ENCODE data around the gene PTPRD. TPM values are rescaled to one million over a fixed set of nuclear protein-coding genes. Genes with fewer than 3 reads are reported as not detected.

Gene PTPRD
- total and polyA plus RNA-seq, 9 donors, result 45.2 to 104 (median 80.0) TPM

DNA sequence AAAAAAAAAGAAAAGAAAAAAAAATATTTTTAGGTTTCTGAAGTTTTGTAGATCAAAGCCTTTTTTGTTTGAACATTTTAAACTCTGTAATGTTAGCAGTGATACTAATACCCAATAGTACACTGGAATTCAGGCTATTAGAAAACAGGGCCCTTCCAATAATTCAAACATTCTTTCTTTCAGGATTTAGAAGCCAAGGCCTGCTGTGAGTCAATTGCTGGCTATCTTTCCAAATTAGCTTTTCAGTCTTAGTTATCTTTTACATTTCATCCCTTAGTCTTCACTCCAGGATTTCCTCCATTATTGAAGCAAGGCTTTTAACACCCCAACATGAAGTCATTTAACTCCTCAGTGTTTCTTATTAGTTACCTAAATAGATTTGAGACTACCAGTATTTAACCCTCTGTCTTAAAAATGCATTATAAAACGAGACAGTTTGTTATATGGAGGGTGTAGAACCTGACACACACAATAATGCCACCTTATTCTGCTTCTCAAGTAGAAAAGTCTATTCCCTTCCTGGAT lies 1861.3 kb downstream of the PTPRD start:
- no CpG with 5 or more reads among the region's 1 CpG for WGBS (ENCODE audit: insufficient coverage)
- no peaks in the 10 kb centered on the region for H3K9me3 ChIP-seq (replicated peaks; ENCODE audit: control insufficient read depth, low read depth, low read length)
- H3K36me3 ChIP-seq (ENCODE audit: control insufficient read depth, insufficient read depth, low read length), result no peaks in the 10 kb centered on the region
- H3K27me3 ChIP-seq (ENCODE audit: control insufficient read depth, insufficient read depth, low read length), result no peaks in the 10 kb centered on the region
- H3K4me1 ChIP-seq (ENCODE audit: control insufficient read depth, insufficient read depth, low read length), result peaks cover 9% of the 10 kb centered on the region
- H3K27ac ChIP-seq (ENCODE audit: low read length), result peak overlapping the region; percentile 9
- no peak overlapping the region for H3K4me3 ChIP-seq (ENCODE audit: low read length)
- peak; percentile 61 for DNase-seq

GRCh38 chr9:8750639-8751051 lies 1862.2 kb downstream of the PTPRD start:
- no peaks in the 10 kb centered on the region for H3K9me3 ChIP-seq (replicated peaks; ENCODE audit: control insufficient read depth, low read depth, low read length)
- peak overlapping the region; percentile 23 for H3K27ac ChIP-seq (ENCODE audit: low read length)
- H3K4me1 ChIP-seq (ENCODE audit: control insufficient read depth, insufficient read depth, low read length), result peaks cover 9% of the 10 kb centered on the region
- DNase-seq, result peak; percentile 80
- no peaks in the 10 kb centered on the region for H3K27me3 ChIP-seq (ENCODE audit: control insufficient read depth, insufficient read depth, low read length)
- 17% methylated on average over 1 of the region's 2 CpGs for WGBS (ENCODE audit: insufficient coverage)
- H3K4me3 ChIP-seq (ENCODE audit: low read length), result no peak overlapping the region
- no peaks in the 10 kb centered on the region for H3K36me3 ChIP-seq (ENCODE audit: control insufficient read depth, insufficient read depth, low read length)

DNA sequence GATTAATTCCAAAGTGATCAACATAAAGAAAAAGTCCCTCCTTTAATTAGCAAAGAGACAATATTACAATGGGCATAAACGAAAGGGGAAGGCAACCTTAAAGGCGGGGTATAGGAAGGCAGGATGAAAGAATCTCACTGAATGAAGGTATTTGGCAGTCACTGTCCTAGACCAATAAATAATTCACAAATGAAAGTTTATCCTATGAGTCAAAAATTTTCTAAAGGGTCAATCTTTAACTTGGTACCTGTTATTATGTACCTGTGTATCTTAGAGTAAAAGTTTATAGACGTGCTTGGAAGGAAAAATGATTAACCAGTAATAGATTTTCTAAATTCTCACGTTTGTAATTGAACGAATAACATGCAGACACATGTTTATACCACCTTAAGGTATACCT lies 1867.5 kb downstream of the PTPRD start:
- DNase-seq, result no peak
- no CpG with 5 or more reads among the region's 5 CpGs for WGBS (ENCODE audit: insufficient coverage)
- Histone ChIP-seq H3K4me3 (ENCODE audit: low read length) (no peak overlapping the region), H3K27me3 (ENCODE audit: control insufficient read depth, insufficient read depth, low read length) (no peaks in the 10 kb centered on the region), H3K36me3 (ENCODE audit: control insufficient read depth, insufficient read depth, low read length) (no peaks in the 10 kb centered on the region), H3K4me1 (ENCODE audit: control insufficient read depth, insufficient read depth, low read length) (peaks cover 2% of the 10 kb centered on the region), H3K9me3 (replicated peaks; ENCODE audit: control insufficient read depth, low read depth, low read length) (no peaks in the 10 kb centered on the region), H3K27ac (ENCODE audit: low read length) (no peak overlapping the region)

- H3K27me3 ChIP-seq (ENCODE audit: control insufficient read depth, insufficient read depth, low read length), result no peaks in the 10 kb centered on the region
- no peaks in the 10 kb centered on the region for H3K9me3 ChIP-seq (replicated peaks; ENCODE audit: control insufficient read depth, low read depth, low read length)
- WGBS (ENCODE audit: insufficient coverage), result no CpG with 5 or more reads among the region's 2 CpGs
- H3K36me3 ChIP-seq (ENCODE audit: control insufficient read depth, insufficient read depth, low read length), result no peaks in the 10 kb centered on the region
- H3K27ac ChIP-seq (ENCODE audit: low read length), result no peak overlapping the region
- H3K4me3 ChIP-seq (ENCODE audit: low read length), result no peak overlapping the region
- peaks cover 4% of the 10 kb centered on the region for H3K4me1 ChIP-seq (ENCODE audit: control insufficient read depth, insufficient read depth, low read length)
- no peak for DNase-seq
Observed at GRCh38 chr9:8738945-8739344, 1873.9 kb downstream of the PTPRD start.

DNA sequence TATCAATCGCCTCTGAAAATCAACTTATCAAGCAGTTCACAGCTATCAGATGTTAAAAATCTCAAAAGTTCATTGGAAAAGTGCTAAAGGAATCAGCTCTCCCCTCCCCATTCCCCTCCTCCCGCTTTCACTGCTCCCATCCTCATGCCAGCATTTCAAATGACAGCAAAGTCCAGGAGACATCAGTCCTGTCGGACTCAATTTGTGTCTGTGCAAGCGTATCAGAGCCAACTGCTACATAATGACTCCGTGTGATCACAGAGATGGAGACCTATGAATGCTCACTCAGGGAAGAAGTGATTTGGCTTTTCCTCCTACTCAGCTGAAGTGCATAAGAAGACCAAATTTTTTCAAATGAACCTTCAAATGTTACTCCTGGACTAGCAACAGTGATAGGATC lies 1876.0 kb downstream of the PTPRD start:
- Histone ChIP-seq H3K27me3 (ENCODE audit: control insufficient read depth, insufficient read depth, low read length) (no peaks in the 10 kb centered on the region), H3K9me3 (replicated peaks; ENCODE audit: control insufficient read depth, low read depth, low read length) (no peaks in the 10 kb centered on the region), H3K4me1 (ENCODE audit: control insufficient read depth, insufficient read depth, low read length) (peaks cover 6% of the 10 kb centered on the region), H3K27ac (ENCODE audit: low read length) (no peak overlapping the region), H3K36me3 (ENCODE audit: control insufficient read depth, insufficient read depth, low read length) (no peaks in the 10 kb centered on the region), H3K4me3 (ENCODE audit: low read length) (no peak overlapping the region)
- WGBS (ENCODE audit: insufficient coverage), result 68% methylated on average over 4 of the region's 5 CpGs
- no peak for DNase-seq

- H3K4me3 ChIP-seq (ENCODE audit: low read length), result no peak overlapping the region
- DNase-seq, result peak; percentile 43
- H3K27me3 ChIP-seq (ENCODE audit: control insufficient read depth, insufficient read depth, low read length), result no peaks in the 10 kb centered on the region
- no peaks in the 10 kb centered on the region for H3K36me3 ChIP-seq (ENCODE audit: control insufficient read depth, insufficient read depth, low read length)
- no peaks in the 10 kb centered on the region for H3K9me3 ChIP-seq (replicated peaks; ENCODE audit: control insufficient read depth, low read depth, low read length)
- 61% methylated on average over 3 of the region's 5 CpGs for WGBS (ENCODE audit: insufficient coverage)
- peak overlapping the region; percentile 77 for H3K27ac ChIP-seq (ENCODE audit: low read length)
- H3K4me1 ChIP-seq (ENCODE audit: control insufficient read depth, insufficient read depth, low read length), result peaks cover 6% of the 10 kb centered on the region
Observed at GRCh38 chr9:8734760-8735159, 1878.0 kb downstream of the PTPRD start.

- Histone ChIP-seq H3K27ac (ENCODE audit: low read length) (peak overlapping the region; percentile 77), H3K4me1 (ENCODE audit: control insufficient read depth, insufficient read depth, low read length) (peaks cover 6% of the 10 kb centered on the region), H3K9me3 (replicated peaks; ENCODE audit: control insufficient read depth, low read depth, low read length) (no peaks in the 10 kb centered on the region), H3K27me3 (ENCODE audit: control insufficient read depth, insufficient read depth, low read length) (no peaks in the 10 kb centered on the region), H3K4me3 (ENCODE audit: low read length) (peak overlapping the region; percentile 13), H3K36me3 (ENCODE audit: control insufficient read depth, insufficient read depth, low read length) (no peaks in the 10 kb centered on the region)
- peak; percentile 83 for DNase-seq
- WGBS (ENCODE audit: insufficient coverage), result 39% methylated on average over 9 of the region's 17 CpGs
Observed at GRCh38 chr9:8733131-8733954, 1879.5 kb downstream of the PTPRD start.

DNA sequence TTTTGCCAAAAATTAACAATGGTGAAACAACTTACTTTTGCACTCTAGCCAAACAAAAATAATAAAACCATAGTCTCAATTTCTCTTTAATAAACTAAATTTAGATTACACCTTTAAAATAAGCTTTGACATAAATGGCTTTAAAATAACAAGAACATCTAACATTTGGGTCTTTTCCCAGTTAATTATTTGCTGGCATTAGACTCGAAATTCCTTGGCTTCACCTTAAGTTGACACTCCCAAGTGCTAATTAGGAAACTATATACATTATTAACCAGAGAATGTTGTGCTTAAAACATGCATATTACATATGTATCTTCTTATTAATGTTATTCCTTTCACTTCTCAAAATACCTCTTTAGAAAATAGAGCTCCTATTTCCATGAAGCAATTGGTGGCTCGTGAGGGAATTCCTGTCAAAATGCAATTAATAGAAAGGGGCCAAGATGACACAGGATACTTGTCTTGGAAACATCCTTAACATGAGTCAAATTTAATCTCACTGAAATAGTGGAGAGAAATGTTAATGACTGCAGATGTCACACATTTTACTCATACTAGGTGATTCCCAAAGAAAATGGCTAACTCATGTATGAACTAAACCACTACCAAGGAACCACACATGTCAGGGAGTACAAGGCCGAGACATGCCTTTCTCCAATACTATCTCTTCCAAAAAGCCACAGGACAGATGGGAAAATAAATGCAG lies 1880.3 kb downstream of the PTPRD start:
- Histone ChIP-seq H3K9me3 (replicated peaks; ENCODE audit: control insufficient read depth, low read depth, low read length) (no peaks in the 10 kb centered on the region), H3K36me3 (ENCODE audit: control insufficient read depth, insufficient read depth, low read length) (no peaks in the 10 kb centered on the region), H3K27me3 (ENCODE audit: control insufficient read depth, insufficient read depth, low read length) (no peaks in the 10 kb centered on the region), H3K4me3 (ENCODE audit: low read length) (no peak overlapping the region), H3K27ac (ENCODE audit: low read length) (peak overlapping the region; percentile 77), H3K4me1 (ENCODE audit: control insufficient read depth, insufficient read depth, low read length) (peaks cover 6% of the 10 kb centered on the region)
- peak; percentile 23 for DNase-seq
- WGBS (ENCODE audit: insufficient coverage), result no CpG with 5 or more reads among the region's 3 CpGs

- no peak for DNase-seq
- 85% methylated on average over 4 of the region's 7 CpGs for WGBS (ENCODE audit: insufficient coverage)
- H3K4me3 ChIP-seq (ENCODE audit: low read length), result no peak overlapping the region
- peaks cover 6% of the 10 kb centered on the region for H3K4me1 ChIP-seq (ENCODE audit: control insufficient read depth, insufficient read depth, low read length)
- H3K27me3 ChIP-seq (ENCODE audit: control insufficient read depth, insufficient read depth, low read length), result no peaks in the 10 kb centered on the region
- H3K9me3 ChIP-seq (replicated peaks; ENCODE audit: control insufficient read depth, low read depth, low read length), result no peaks in the 10 kb centered on the region
- no peaks in the 10 kb centered on the region for H3K36me3 ChIP-seq (ENCODE audit: control insufficient read depth, insufficient read depth, low read length)
- no peak overlapping the region for H3K27ac ChIP-seq (ENCODE audit: low read length)
Observed at GRCh38 chr9:8730618-8731017, 1882.2 kb downstream of the PTPRD start.

DNA sequence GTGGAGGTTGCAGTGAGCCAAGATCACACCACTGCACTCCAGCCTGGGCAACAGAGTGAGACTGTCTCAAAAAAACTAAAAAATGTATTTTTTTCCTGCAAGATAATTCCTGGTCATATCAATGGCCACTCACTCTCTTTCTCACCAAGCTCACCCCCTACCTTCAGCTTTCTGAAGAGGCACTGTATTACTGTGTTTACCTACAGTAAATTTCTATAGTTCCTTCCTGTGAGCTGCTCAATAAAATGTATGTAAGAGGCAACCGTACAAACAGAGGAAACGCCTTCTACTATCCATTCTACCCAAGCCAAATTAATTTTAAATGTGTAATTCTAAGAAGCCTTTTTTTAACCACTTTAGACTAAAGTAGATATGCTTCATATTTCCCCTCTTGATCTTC lies 1883.9 kb downstream of the PTPRD start:
- no CpG with 5 or more reads among the region's 2 CpGs for WGBS (ENCODE audit: insufficient coverage)
- Histone ChIP-seq H3K9me3 (replicated peaks; ENCODE audit: control insufficient read depth, low read depth, low read length) (no peaks in the 10 kb centered on the region), H3K27me3 (ENCODE audit: control insufficient read depth, insufficient read depth, low read length) (no peaks in the 10 kb centered on the region), H3K27ac (ENCODE audit: low read length) (no peak overlapping the region), H3K36me3 (ENCODE audit: control insufficient read depth, insufficient read depth, low read length) (no peaks in the 10 kb centered on the region), H3K4me3 (ENCODE audit: low read length) (no peak overlapping the region), H3K4me1 (ENCODE audit: control insufficient read depth, insufficient read depth, low read length) (peaks cover 2% of the 10 kb centered on the region)
- DNase-seq, result no peak
